Liver (tissue), 9 donors: Measurements from ENCODE around the gene NIPBL. TPM values are rescaled to one million over a fixed set of nuclear protein-coding genes. Genes with fewer than 3 reads are reported as not detected.

Experiments used
- DNase-seq: peaks from one replicate; pipeline ENCODE4 v3.0.0-alpha.2; 2017; ENCODE audit warnings: low spot score
- H3K27ac ChIP-seq, 2 donors: one replicate each; pipeline ENCODE4 v1.7.0; 2013; ENCODE audit warnings: inconsistent platforms in 2 of 2, low read length in 2 of 2, control low read depth in 1 of 2, low read depth in 1 of 2, mild to moderate bottlenecking in 1 of 2
- H3K27me3 ChIP-seq, 4 donors: one replicate each; pipeline versions ENCODE4 v1.6.1 to v1.7.0; 2013; ENCODE audit warnings: low read length in 3 of 4, inconsistent platforms in 1 of 4, mild to moderate bottlenecking in 1 of 4, moderate library complexity in 1 of 4; ENCODE audit not compliant: control insufficient read depth in 4 of 4, insufficient read depth in 4 of 4
- H3K36me3 ChIP-seq, 4 donors: one replicate each; pipeline versions ENCODE4 v1.6.1 to v1.7.0; 2013; ENCODE audit warnings: low read length in 3 of 4, mild to moderate bottlenecking in 3 of 4, low read depth in 1 of 4, moderate library complexity in 1 of 4; ENCODE audit not compliant: control insufficient read depth in 4 of 4, insufficient read depth in 3 of 4
- H3K4me1 ChIP-seq, 4 donors: one replicate each; pipeline versions ENCODE4 v1.6.1 to v1.7.0; 2013; ENCODE audit warnings: low read length in 3 of 4, mild to moderate bottlenecking in 3 of 4, moderate library complexity in 1 of 4; ENCODE audit not compliant: control insufficient read depth in 4 of 4, insufficient read depth in 4 of 4
- H3K4me3 ChIP-seq, 3 donors: one replicate each; pipeline versions ENCODE4 v1.6.1 to v1.7.0; 2013; ENCODE audit warnings: low read length in 3 of 3, control low read depth in 1 of 3, low read depth in 1 of 3, mild to moderate bottlenecking in 1 of 3
- H3K9ac ChIP-seq, 2 donors: one replicate each; pipeline ENCODE4 v1.7.0; 2013; ENCODE audit warnings: low read length in 2 of 2, mild to moderate bottlenecking in 2 of 2, moderate library complexity in 2 of 2, control low read depth in 1 of 2, low read depth in 1 of 2
- H3K9me3 ChIP-seq, 4 donors: one replicate each; pipeline versions ENCODE4 v1.6.1 to v1.7.0; 2013; ENCODE audit warnings: low read length in 3 of 4; ENCODE audit not compliant: control insufficient read depth in 4 of 4
- EGR1 ChIP-seq, 2 donors: IDR thresholded peaks; 2 replicates each; pipeline ENCODE4 v1.6.1; 2016 to 2018; ENCODE audit warnings: antibody characterized with exemption in 2 of 2, low read depth in 2 of 2
- FOXA1 ChIP-seq: IDR thresholded peaks from 2 replicates; pipeline ENCODE4 v1.6.1; 2016; ENCODE audit warnings: antibody characterized with exemption
- FOXA2 ChIP-seq: IDR thresholded peaks from 2 replicates; pipeline ENCODE4 v1.6.1; 2016; ENCODE audit warnings: antibody characterized with exemption
- GABPA ChIP-seq, 2 donors: IDR thresholded peaks in 1 of 2; conservative IDR thresholded peaks in 1 of 2; 2 replicates each; pipeline ENCODE4 v1.6.1; 2016; ENCODE audit warnings: antibody characterized with exemption in 2 of 2, mild to moderate bottlenecking in 1 of 2, moderate library complexity in 1 of 2
- HNF4G ChIP-seq: IDR thresholded peaks from 2 replicates; pipeline ENCODE4 v1.6.1; 2016; ENCODE audit warnings: antibody characterized with exemption
- JUND ChIP-seq, 2 donors: IDR thresholded peaks; 2 replicates each; pipeline ENCODE4 v1.6.1; 2016; ENCODE audit warnings: antibody characterized with exemption in 2 of 2
- RAD21 ChIP-seq, 2 donors: IDR thresholded peaks; 2 replicates each; pipeline ENCODE4 v1.6.1; 2016; ENCODE audit warnings: antibody characterized with exemption in 2 of 2, mild to moderate bottlenecking in 2 of 2
- RXRA ChIP-seq, 2 donors: IDR thresholded peaks; 2 replicates each; pipeline ENCODE4 v1.6.1; 2017 to 2018; ENCODE audit warnings: antibody characterized with exemption in 2 of 2, mild to moderate bottlenecking in 1 of 2
- TAF1 ChIP-seq: conservative IDR thresholded peaks from 2 replicates; pipeline ENCODE4 v1.6.1; 2016; ENCODE audit warnings: antibody characterized with exemption, mild to moderate bottlenecking
- YY1 ChIP-seq: IDR thresholded peaks from 2 replicates; pipeline ENCODE4 v1.6.1; 2016; ENCODE audit warnings: antibody characterized with exemption, mild to moderate bottlenecking
- WGBS: extraction: QIAGEN DNeasy Blood & Tissue Kit; methylation state at CpG from one replicate; pipeline ENCODE4 v1.1.7; 2013; 5-methylcytosine and 5-hydroxymethylcytosine counted together
- polyA plus RNA-seq, 2 donors: library from polyadenylated mRNA; stranded (reverse) in 1 of 2; unstranded in 1 of 2; fragments of 200-250 nt in 1 of 2; fragments of >200 nt in 1 of 2; fragmentation: Nextera tagmentation in 1 of 2; extraction: Ambion mirVana in 1 of 2; gene quantifications; one replicate each; pipeline versions ENCODE4 v1.2.1 to v1.2.3, GENCODE V29; 2013 to 2015
- total RNA-seq, 2 donors: library from RNA; depleted of rRNA; stranded (reverse); fragments of >200 nt; gene quantifications; one replicate each; pipeline ENCODE4 v1.2.3, GENCODE V29; 2014
- TF ChIP-seq, protein P1 (sequence below): fragments of 150-350 bp; IDR thresholded peaks from 2 replicates; pipeline ENCODE4 v1.5.1; 2017; ENCODE audit warnings: improper control_type of control experiment, low read depth, low read length; ENCODE audit not compliant: missing input control
- TF ChIP-seq, protein P2 (sequence below): IDR thresholded peaks from 2 replicates; pipeline ENCODE4 v1.6.1; 2016; ENCODE audit warnings: antibody characterized with exemption
- donor health status: healthy.
- donor health status: healthy.
- donor health status: healthy.
- donor health status: healthy.
- donor health status: healthy.

The NIPBL gene
- total and polyA plus RNA-seq, 4 donors, result 4.9 to 30.3 (median 21.0) TPM

- TF ChIP-seq, protein P1, sequence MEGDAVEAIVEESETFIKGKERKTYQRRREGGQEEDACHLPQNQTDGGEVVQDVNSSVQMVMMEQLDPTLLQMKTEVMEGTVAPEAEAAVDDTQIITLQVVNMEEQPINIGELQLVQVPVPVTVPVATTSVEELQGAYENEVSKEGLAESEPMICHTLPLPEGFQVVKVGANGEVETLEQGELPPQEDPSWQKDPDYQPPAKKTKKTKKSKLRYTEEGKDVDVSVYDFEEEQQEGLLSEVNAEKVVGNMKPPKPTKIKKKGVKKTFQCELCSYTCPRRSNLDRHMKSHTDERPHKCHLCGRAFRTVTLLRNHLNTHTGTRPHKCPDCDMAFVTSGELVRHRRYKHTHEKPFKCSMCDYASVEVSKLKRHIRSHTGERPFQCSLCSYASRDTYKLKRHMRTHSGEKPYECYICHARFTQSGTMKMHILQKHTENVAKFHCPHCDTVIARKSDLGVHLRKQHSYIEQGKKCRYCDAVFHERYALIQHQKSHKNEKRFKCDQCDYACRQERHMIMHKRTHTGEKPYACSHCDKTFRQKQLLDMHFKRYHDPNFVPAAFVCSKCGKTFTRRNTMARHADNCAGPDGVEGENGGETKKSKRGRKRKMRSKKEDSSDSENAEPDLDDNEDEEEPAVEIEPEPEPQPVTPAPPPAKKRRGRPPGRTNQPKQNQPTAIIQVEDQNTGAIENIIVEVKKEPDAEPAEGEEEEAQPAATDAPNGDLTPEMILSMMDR, result no peak
- no peak for TF ChIP-seq GABPA (IDR thresholded peaks at IDR 0.05 in 1 of 2, conservative IDR thresholded peaks at IDR 0.05 in 1 of 2)
- no peak for TF ChIP-seq YY1
- TF ChIP-seq, protein P2, sequence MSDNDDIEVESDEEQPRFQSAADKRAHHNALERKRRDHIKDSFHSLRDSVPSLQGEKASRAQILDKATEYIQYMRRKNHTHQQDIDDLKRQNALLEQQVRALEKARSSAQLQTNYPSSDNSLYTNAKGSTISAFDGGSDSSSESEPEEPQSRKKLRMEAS, result no peak
- no peak for TF ChIP-seq EGR1 (IDR thresholded peaks at IDR 0.05; ENCODE audit: low read depth in 2 of 2)
- TF ChIP-seq RAD21 (IDR thresholded peaks at IDR 0.05), result no peak
- TF ChIP-seq FOXA2, result no peak
- TF ChIP-seq TAF1, result no peak
These were observed 55.5 kb downstream of the NIPBL start (continued) for GRCh38 chr5:36932056-36932455.

GRCh38 chr5:36932699-36933098 is 56.1 kb downstream of the NIPBL start:
- Histone ChIP-seq H3K4me3 (no peak overlapping the region), H3K9ac (no peak overlapping the region), H3K4me1 (peaks cover 0 to 5% (median 2%) of the 10 kb centered on the region in 4 donors), H3K36me3 (no peaks in the 10 kb centered on the region), H3K9me3 (no peaks in the 10 kb centered on the region), H3K27me3 (no peaks in the 10 kb centered on the region), H3K27ac (no peak overlapping the region)
- DNase-seq, result no peak
- TF ChIP-seq FOXA1 (no peak), FOXA2 (no peak), RAD21 (IDR thresholded peaks at IDR 0.05) (no peak), YY1 (no peak)
- TF ChIP-seq, protein P2, result no peak
- WGBS, result 99% methylated on average over 1 of the region's 1 CpG

DNA sequence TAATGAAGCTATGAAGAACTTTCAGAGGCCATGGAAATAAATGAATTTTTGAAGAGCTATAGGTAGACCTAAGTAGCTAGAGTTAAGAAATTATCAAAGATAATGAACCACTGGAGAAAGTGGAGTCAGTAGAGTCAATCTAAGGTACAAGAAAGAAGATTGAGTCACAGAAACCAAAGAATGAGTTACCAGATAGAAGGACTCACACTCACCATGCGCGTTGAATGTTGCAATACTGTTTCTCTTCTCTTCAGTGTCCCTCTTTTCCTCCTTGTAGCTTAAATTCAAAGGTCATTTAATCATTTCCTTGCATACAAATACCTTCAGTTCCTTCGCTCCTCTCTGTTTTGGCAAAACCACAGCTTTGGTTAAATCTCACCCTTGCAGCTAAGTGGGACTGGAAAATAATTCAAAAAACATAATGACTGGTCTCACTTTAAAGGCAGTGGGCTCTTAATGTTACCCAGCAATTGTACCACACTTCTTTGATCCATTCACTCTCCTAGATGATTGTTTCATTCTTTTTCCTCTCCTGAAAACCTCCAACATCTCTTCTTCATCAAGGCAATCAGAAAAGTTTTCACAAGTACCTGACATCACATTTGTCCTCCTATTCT is 58.3 kb downstream of the NIPBL start:
- Histone ChIP-seq H3K36me3 (no peaks in the 10 kb centered on the region), H3K9me3 (no peaks in the 10 kb centered on the region), H3K4me3 (no peak overlapping the region), H3K27ac (no peak overlapping the region), H3K27me3 (no peaks in the 10 kb centered on the region), H3K4me1 (peaks cover 0 to 19% (median 3%) of the 10 kb centered on the region in 4 donors), H3K9ac (no peak overlapping the region)
- DNase-seq, result no peak
- TF ChIP-seq TAF1 (no peak), RAD21 (IDR thresholded peaks at IDR 0.05) (no peak), FOXA1 (no peak), JUND (IDR thresholded peaks at IDR 0.05) (no peak), HNF4G (no peak)
- 92% methylated on average over 3 of the region's 3 CpGs for WGBS

DNA sequence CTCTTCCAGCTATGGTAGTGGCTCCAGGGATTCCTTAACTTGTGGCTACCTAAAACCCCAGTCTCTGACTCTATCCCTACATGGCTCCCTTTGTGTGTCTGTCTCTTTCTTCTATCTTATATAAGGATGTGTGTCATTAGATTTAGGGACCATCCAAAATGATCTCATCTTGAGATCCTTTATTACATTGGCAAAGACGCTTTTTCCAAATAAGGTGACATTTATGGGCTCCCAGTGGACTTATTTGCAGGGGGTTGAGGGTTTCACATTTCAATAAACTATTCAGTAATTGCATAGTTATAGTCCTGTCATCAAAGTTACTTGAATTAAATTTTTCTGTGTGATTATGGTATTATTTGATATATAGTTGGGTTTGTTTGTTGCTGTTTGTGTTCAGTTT is 59.2 kb downstream of the NIPBL start:
- H3K9ac ChIP-seq, result no peak overlapping the region
- no peak overlapping the region for H3K4me3 ChIP-seq
- H3K27me3 ChIP-seq, result no peaks in the 10 kb centered on the region
- H3K27ac ChIP-seq, result no peak overlapping the region
- H3K36me3 ChIP-seq, result no peaks in the 10 kb centered on the region
- no peaks in the 10 kb centered on the region for H3K9me3 ChIP-seq
- TF ChIP-seq HNF4G (no peak), RXRA (IDR thresholded peaks at IDR 0.05) (no peak)
- 98% methylated on average over 1 of the region's 1 CpG for WGBS
- peaks cover 0 to 21% (median 3%) of the 10 kb centered on the region in 4 donors for H3K4me1 ChIP-seq
- DNase-seq, result no peak
